GM19099 (cell line): ENCODE measurements around the gene TRAPPC14.

ENCODE experiments used
- POLR2A ChIP-seq: IDR thresholded peaks from 3 replicates; pipeline ENCODE4 v1.6.1; 2011; ENCODE audit warnings: low read depth; ENCODE audit not compliant: insufficient read length; ENCODE audit errors: extremely low read depth

Gene TRAPPC14

GRCh38 chr7:100122067-100122466, 36.5 kb downstream of the TRAPPC14 start:
- no peak for TF ChIP-seq POLR2A

- TF ChIP-seq POLR2A: no peak
Observed at GRCh38 chr7:100120733-100121036, 37.8 kb downstream of the TRAPPC14 start.

- no peak for TF ChIP-seq POLR2A
Observed at GRCh38 chr7:100119970-100120732, 38.4 kb downstream of the TRAPPC14 start.

GRCh38 chr7:100119072-100119969, 39.2 kb downstream of the TRAPPC14 start, which contains the start of the genes CNPY4 and TAF6:
Gene CNPY4 (plus strand): TSS chr7:100119634. CDS start chr7:100119745, 111 bp downstream.
Gene TAF6 (minus strand): TSS chr7:100119358. CDS start chr7:100114209, 5,149 bp downstream.
- TF ChIP-seq POLR2A: peak; percentile 81

GRCh38 chr7:100118388-100119071, 40.0 kb downstream of the TRAPPC14 start:
- no peak for TF ChIP-seq POLR2A

- TF ChIP-seq POLR2A: no peak
Observed at GRCh38 chr7:100115026-100115425, 43.5 kb downstream of the TRAPPC14 start.

- no peak for TF ChIP-seq POLR2A
Observed at GRCh38 chr7:100111914-100112313, 46.6 kb downstream of the TRAPPC14 start.

- no peak for TF ChIP-seq POLR2A
Observed at GRCh38 chr7:100111156-100111555, 47.4 kb downstream of the TRAPPC14 start.

GRCh38 chr7:100109521-100110163, 48.9 kb downstream of the TRAPPC14 start:
- no peak for TF ChIP-seq POLR2A

GRCh38 chr7:100107890-100108289, 50.6 kb downstream of the TRAPPC14 start:
- TF ChIP-seq POLR2A: no peak

- no peak for TF ChIP-seq POLR2A
Observed at GRCh38 chr7:100107125-100107737, 51.3 kb downstream of the TRAPPC14 start.

GRCh38 chr7:100106633-100107032, 51.9 kb downstream of the TRAPPC14 start:
- TF ChIP-seq POLR2A: no peak

- no peak for TF ChIP-seq POLR2A
Observed at GRCh38 chr7:100105534-100105933, 53.0 kb downstream of the TRAPPC14 start.
